Central memory CD4-positive, alpha-beta T cell (primary cell): ENCODE results near the gene KRT81.
"Not testable (repeated sequence)": the region's sequence is repeated elsewhere in the genome, so short reads cannot be mapped to it uniquely, and the experiment has no call there.

ENCODE experiments used
- DNase-seq: peaks from one replicate; pipeline ENCODE4 v3.0.0; 2022

The KRT81 gene

DNA sequence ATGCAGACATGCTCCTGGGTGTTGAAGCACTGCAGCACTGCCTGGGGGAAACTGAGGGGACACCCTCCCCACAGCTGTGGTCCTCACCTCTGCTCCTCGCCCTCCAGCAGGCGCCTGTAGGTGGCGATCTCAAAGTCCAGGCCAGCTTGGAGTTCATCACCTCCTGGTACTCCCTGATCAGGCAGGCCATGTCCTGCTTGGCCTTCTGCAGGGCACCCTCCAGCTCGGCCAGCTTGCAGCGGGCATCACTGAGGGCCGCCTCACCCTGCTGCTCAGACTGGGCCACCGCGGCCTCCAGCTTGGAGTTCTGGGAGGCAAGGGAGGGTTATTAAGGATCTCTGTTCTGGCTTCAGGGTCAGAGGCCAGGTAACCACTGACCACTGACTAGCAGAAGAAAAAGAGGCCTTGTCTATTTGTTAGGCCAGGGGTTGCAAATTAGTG is 39.1 kb downstream of the KRT81 start:
- not testable (repeated sequence) for DNase-seq

DNA sequence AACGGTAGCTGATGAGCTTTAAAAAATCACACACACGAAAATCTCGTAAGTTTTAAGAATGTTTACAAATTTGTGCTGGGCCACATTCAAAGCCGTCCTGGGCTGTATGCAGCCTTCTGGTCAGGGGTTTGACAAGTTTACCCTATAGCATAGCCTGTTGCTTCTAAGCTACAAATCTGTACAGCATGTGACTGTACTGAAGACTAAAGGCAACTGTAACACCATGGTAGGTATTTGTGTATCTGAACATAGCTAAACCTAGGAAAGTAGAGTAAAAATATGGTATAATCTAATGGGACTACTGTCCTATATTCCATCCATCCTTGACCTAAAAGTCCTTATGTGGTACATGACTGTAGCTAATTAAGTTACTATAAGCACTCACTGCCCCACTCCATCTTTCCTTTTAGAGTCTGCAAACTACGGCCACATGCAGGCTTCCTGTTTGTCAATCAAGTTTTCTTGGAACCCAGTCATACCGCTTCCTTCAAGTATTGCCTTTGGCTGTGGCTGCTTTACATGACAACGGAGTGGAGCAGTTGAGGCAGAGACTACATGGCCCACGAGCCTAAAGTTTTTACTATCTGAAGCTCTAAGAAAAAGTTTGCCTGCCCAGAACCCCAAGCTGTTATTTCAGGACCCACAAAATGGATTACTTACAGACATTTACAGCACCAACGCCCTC is 39.8 kb downstream of the KRT81 start:
- DNase-seq = no peak

DNA sequence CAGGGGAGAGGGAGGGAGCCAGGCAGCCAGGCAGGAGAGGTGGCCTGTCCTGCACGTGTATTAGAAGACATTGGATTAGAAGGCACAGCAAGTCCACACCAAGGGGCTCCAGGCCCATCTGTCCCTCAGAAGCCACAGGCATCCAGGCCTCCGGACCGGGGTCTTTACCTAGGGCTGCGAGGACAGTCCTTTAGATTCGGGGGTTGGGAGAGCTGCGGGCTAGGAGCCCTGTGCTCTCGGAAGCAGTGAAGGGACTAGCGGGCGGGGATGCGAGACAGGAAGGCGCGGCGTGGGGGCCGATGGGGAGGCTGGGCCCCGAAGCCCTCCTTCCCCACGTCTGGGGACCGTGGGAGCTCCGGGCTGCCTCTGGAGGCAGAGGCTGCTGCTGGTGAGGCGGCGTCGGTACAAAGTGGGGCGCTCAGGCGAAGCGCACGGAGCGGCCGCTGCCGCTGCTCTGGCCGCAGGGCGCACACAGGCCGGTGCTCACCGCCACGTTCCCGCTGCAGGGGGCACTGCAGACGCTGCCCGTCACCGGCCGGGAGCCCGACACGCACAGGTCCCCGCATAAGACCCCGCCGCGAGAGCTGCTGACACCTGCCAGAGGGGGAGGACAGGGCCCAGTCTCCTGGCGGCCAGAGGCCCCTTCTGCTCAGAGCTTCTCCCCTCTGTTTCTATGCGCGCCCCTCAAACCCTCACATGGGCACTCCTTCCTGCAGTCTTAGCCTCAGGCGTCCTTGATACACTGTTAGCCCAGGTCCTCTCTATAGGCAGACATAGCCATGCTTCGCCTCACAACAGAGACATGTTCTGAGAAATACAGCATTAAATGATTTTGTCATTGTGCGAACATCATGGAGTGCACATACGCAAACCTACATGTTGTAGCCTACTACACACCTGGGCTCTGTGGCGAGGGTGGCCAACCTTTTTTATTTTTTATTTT is 41.0 kb downstream of the KRT81 start:
- DNase-seq = no peak

DNA sequence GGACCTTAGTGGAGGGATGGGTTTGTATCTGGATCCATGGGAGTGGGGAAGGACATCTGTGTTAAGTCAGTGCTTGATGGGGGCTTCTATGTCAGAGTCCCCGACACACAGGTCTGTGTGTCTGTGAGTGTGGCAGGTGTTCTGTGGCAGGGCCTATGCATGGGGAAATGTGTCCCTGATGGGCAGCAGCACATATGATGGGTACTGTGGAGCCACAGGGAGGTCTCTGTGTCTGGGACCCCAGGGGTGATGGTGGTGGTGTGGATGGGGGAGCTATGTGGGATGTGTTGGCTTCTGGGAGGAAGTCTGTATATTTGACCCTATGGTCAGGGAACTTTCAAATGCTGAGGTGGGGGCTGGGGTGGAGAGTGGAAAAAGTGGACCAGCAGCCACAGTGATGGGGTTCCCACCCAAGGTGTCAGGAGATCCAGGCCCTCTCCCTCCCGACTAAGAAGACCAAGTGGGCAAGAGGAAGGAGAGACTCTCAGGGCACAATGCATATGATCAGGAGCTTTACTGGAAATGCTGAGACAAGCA is 41.8 kb downstream of the KRT81 start:
- no peak for DNase-seq

DNA sequence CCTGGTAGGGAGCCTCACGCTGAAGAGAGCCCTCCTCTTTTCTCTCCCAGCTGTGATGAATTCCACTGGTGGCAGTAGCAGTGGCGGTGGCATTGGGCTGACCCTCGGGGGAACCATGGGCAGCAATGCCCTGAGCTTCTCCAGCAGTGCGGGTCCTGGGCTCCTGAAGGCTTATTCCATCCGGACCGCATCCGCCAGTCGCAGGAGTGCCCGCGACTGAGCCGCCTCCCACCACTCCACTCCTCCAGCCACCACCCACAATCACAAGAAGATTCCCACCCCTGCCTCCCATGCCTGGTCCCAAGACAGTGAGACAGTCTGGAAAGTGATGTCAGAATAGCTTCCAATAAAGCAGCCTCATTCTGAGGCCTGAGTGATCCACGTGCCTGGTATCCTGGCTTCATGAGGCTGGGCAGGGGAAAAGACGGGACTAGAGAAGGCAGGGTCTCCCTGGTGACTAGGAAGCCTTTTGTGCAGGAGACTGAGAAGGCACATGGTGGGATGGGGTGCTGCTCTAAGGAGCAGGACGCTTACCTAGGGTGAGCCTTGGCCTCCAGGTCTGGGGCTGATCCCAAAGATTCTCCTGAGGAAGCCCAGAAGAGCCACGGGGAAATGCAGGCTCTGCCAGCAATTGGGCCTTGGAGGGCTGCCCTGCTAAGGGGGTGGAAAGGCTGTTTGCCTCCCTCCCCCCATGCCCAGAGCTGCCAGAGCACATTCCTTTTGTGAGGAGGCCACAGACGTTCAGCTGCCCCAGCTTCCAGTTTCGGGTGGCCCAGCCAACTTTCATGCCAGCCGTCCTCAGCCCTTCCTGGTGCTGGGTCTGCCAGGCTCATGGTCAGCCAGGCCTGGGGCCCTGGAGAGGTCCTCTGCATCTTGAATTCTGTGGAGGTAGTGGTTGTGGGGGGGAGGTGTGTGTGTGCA is 42.5 kb downstream of the KRT81 start:
- DNase-seq = no peak

DNA sequence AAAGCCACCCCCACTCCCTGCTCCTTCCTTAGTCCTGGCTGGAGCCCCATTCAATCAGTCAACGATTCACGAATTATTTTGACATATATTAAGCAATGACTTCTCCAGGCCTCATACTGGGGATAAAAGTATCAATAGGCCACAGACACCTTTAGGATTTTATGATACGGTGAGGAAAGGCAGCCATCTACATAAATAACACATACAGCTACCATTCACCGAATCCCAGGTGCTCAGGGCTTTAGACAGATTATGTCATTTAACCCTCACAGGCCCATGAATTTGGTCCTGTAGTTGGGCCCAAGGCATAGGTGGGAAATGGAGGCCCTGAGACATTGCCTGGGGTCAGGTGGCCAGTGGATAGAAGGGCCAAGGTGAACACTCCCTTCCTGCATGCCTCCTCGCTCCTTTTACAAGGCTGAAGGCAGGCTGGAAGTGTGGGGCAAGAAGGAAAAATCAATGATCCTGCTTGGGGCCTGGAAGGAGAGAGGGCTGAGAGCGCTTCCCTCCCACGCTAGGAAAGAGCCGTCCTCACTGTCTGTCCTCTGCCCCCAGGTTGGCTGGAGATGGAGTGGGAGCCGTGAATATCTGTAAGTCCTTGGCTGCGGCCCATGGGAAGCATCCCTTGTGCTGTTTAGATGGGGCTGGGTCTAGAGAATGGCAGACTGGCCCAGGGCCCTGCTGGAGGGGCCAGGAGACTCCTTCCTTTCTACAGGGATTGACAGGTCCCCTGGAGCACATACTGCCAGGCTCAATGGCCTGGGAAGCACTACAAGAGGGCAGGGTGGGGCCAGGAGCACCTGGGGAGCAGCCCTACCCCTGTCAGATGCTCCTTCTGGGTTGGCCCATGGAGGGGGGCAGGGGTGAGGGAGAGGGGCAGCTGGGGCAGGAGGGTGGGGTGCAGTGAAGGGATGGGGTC is 43.5 kb downstream of the KRT81 start:
- no peak for DNase-seq

DNA sequence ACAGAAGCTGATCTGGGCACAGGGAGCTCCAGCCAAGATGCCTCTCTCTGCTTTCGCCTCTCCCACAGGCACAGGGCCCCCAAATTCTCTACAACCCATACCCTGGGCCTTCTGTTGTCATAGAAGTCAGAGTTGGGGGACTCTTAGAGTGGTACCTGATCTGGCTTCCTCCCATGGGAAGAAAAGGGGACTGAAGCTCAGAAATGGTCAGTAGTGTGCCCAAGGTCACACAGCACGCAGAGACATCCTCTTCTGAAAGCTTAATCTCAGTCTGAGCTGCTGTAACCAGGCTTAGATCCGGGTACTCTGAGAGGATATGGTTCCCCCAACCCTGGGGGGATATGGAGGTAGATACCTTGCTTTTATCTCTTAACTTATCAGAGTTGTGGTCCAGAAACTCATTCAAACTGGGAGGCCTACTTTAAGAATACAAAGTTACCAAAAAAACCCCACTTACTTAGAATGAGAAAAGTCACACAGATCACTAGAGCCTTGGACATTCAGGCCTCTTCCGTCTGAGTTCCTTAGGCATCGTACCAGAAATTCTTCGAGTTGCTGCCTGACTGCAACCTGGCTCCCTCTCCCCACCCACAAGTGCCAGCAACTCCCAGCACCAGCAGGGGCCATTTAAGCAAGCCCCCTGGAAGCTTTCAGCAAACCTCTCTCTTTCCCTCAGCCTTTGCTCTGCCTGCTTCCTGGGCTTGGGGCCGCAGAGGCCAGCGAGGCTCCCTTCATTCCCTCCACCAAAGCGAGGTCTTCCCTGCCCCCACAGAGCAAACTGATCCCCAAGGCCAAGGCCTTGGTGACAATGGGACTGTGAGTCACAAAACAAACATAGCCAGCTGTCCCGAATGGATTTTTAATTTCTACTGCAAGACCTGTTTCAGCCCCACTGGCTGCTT is 44.4 kb downstream of the KRT81 start:
- no peak for DNase-seq

DNA sequence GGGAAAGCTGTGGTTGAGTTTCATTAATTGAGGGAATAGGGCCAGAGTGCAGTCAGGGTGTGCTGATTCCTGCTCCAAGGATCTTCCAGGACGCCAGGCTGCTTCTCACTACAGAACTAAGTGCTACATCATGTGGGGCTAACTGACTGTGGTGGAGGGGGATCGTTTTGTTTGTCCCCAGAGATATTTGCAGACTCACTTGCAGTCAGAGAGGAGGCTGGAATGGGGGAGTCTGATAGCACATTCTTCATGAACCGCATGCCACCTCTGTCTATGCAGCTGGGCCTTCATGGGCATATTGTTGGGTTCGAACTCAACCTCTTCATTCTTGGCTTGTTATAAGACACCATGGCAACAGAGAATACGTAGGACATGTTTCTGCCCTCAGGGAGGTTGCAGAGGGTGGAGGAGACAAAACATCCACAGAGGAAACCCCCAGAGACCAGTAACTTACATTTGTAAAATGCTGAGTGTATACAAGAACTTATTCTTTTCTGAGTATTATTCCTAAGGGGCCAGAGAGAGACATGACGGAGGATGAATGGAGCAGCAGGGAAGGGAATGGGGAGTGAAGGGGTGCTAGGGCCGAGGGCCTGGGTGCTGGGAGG is 45.3 kb downstream of the KRT81 start:
- no peak for DNase-seq

DNA sequence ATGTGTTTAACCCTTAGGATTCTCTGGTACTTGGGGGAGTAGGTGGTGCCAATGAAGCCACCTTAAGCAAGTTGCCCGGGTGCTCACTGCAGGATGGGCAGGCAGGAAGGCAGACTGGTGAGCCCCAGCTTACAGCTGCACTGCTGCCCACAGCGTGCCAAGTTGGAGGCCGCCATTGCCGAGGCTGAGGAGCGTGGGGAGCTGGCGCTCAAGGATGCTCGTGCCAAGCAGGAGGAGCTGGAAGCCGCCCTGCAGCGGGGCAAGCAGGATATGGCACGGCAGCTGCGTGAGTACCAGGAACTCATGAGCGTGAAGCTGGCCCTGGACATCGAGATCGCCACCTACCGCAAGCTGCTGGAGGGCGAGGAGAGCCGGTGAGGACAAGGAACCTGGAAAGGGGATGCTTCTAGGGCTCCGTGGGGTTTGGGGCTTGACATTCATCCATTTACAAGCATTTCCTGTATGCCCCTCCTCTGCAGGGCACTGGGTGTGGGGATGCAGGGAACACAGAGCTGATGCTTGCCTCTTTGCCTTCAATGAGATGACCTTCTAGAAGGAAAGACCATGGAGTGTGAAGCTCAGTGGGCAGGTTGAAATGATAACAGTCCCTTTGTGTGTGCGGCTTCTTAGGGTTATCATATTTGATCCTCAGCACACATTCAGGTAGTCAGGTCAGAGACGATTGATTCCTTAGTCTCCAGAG is 45.9 kb downstream of the KRT81 start:
- DNase-seq = no peak

DNA sequence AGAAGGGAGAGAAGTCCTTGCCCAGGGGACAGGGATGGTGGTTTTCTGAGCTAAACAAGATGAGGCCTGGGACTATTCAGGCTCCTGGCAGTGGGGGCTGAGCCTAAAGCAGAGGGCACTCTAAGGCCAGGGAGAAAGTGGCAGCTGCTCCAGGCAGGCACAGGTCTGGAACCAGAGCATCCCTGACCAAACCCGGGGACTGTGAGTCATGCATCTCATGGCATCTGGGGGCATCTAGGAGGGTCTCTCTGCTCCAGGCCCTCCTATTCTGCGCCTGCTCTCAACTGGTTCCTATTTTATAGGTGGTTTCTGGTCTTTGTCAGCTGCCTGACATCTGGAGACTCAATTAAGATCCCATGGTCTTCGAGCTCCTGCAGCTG is 46.7 kb downstream of the KRT81 start:
- DNase-seq = no peak

DNA sequence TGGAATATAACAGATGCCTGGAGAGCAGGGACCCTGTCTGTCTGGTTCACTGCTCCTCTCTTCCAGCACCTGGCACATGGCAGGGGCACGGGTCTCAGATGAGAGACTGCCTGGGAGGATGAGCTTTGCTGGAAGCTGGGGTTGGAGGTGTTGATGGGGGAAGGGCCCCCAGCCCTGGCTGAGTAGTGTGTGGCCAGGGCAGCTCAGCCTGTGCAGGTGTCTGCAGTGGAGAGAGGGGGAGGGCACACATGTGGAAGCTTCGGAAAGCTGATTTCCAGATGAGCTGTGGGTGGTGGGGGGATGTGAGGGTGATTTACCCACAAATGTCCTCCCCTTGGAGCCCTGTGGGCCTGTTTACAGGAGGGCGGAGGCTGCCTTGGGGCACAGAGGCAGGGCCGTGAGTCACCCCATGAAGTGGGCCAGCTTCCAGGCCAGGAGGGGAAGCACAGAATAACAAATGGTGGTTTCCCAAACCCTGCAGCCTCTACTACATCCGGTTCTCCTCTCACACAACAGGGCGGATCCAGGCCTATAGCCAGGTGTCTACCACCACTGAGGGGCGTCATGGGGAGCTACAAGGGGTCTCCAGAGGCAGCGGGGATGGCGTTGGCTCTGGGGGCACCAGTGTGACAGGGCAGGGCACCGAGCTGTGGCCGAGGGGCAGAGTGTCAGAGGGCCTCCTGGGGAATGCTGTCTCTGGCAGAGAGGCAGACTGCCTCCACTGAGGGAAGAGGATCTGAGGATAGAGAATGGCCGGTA is 47.3 kb downstream of the KRT81 start:
- DNase-seq = peak; percentile 54

DNA sequence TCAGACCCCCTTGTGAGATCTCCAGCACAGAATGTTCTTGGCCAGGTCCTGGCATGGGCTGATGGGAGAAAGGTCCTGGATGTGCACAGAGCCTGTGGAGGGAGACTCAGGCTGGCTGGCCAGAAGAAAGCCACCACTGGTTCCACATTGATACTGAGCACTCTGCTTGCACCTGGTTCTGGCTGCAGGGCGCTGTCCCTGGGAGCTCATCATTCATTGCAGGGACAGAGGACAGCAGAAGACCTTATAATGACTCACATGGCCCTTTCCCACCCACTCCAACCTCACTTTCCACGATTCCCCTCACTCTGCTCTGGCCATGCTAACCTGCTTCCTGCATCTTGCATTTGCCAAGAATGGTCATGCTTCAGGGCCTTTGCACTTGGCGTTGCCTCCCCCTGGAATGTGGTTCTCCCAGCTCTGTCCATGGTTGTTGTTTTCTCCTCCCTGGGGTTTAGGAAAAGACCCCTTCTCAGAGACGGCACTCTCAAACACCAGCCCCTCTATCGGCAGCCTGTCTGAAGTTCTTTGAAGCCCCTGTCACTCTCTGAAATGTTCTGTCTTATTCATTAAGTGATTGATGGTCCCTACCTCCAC is 48.0 kb downstream of the KRT81 start:
- no peak for DNase-seq

DNA sequence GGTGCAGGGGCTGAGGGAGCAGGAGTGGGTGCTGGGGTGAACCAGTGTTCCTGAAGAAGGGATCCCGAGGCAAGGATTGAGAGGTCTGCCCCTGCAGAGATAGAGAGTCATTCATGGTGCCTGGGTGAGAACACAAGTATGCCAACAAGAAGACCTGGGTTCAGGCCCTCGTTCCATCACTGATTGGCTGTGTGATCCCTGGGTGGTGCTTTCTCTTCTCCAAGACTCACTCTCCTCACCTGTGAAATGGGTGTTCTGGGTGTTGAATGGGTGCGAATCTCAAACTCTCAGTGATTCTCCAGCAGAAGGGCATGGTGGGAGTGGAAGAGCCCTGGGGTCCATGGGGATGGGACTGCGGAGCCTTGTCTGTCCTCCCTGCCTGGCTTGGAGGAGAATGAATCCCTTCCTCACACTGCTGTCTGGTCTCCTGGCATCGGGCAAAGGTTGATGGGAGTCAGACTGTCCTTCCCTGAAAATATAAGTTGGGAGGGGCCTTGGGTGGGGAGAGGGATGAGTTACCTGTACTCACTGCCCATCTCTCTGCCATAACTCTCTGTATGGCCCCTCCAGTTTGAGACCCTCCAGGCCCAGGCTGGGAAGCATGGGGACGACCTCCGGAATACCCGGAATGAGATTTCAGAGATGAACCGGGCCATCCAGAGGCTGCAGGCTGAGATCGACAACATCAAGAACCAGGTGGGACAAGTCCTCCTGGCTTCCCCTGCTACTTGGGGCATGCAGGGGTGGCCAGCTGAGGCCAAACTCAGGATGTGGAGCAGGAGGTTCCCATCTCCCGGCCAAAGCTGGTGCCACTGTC is 48.7 kb downstream of the KRT81 start:
- no peak for DNase-seq

DNA sequence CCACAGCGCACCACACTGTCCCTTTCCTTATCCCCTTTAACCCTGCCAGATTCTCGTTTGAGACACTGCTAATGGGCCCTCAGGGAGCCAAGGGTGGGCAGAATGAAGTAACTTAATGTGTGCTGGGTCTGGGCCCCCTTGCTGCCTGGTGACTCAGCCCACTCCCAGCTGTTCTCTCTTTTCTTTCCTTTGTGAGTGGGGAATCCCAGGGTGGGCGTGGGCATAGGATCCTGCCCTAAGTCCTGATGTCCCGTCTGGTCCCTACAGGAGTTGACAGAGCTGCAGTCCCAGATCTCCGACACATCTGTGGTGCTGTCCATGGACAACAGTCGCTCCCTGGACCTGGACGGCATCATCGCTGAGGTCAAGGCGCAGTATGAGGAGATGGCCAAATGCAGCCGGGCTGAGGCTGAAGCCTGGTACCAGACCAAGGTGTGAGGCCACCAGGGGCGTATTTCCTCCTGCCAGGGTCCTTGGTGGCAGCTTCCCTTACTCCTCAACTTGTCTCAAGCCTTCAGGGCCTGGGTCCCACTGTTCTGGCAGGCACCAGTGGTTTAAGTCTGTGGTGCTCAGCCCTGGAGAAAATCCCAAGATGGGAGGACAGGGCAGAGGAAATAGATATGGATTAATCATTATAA is 50.0 kb downstream of the KRT81 start:
- no peak for DNase-seq

DNA sequence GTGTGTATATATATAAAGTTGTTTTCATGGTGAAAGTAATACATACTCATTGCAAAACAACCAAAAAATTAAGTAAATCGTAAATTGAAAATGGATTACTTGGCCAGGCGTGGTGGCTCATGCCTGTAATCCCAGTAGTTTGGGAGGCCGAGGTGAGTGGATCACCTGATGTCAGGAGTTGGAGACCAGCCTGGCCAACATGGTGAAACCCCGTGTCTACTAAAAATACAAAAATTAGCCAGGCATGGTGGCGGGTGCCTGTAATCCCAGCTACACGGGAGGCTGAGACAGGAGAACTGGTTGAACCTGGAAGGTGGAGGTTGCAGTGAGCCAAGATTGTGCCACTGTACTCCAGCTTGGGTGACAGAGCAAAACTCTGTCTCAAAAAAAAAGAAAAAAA is 51.1 kb downstream of the KRT81 start:
- not testable (repeated sequence) for DNase-seq

DNA sequence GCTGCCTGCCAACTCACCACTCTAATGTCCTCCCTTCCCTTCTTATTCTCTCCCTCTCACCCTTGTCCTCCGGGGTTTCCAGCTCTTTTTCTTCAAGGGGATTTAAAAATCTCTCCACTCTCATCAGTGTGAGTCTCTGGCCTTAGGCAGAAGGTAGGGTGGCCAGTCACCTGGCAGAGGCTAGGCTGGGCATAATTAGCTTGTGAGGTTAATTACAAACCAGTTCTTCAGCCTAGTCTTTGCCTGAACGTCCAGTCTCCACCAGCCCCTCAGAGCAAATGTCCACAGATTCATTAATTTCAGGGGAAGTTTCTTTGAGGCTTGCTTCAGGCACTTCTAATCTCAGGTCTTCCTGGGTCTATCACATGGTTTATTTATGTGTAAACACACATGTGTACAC is 51.6 kb downstream of the KRT81 start:
- no peak for DNase-seq
